Kidney (tissue), 14 donors: ENCODE data around the gene METTL24. TPM values are rescaled to one million over a fixed set of nuclear protein-coding genes. Genes with fewer than 3 reads are reported as not detected.
"Not testable (repeated sequence)": the region's sequence is repeated elsewhere in the genome, so short reads cannot be mapped to it uniquely, and the experiment has no call there.

Experiments
- DNase-seq, 5 donors: peaks; one replicate each; pipeline ENCODE4 v3.0.0-alpha.2; 2013 to 2020
- FAIRE-seq: peaks from 2 replicates; lab custom pipeline; 2012; peaks lifted over from hg19 to GRCh38; lab: Jason Lieb, UNC
- H3K27ac ChIP-seq, 2 donors: one replicate each; pipeline ENCODE4 v1.7.0; 2013; ENCODE audit warnings: low read depth in 2 of 2, low read length in 2 of 2, inconsistent platforms in 1 of 2
- H3K27me3 ChIP-seq: one replicate; pipeline ENCODE4 v1.7.1; 2013; ENCODE audit warnings: low read length, inconsistent platforms; ENCODE audit not compliant: control insufficient read depth, insufficient read depth
- H3K36me3 ChIP-seq, 3 donors: one replicate each; pipeline versions ENCODE4 v1.7.0 to v1.7.1; 2013; ENCODE audit warnings: low read length in 3 of 3, control low read depth in 1 of 3, inconsistent platforms in 1 of 3; ENCODE audit not compliant: insufficient read depth in 3 of 3, control insufficient read depth in 2 of 3
- H3K4me1 ChIP-seq, 3 donors: one replicate each; pipeline versions ENCODE4 v1.7.0 to v1.7.1; 2013; ENCODE audit warnings: low read length in 3 of 3, inconsistent platforms in 1 of 3, low read depth in 1 of 3; ENCODE audit not compliant: control insufficient read depth in 2 of 3, insufficient read depth in 2 of 3
- H3K4me3 ChIP-seq, 3 donors: one replicate each; pipeline versions ENCODE4 v1.7.0 to v1.8.1; 2013; ENCODE audit warnings: low read length in 3 of 3, control low read depth in 1 of 3, inconsistent platforms in 1 of 3
- H3K9ac ChIP-seq, 3 donors: one replicate each; pipeline versions ENCODE4 v1.7.0 to v1.7.1; 2013; ENCODE audit warnings: low read length in 3 of 3, control low read depth in 1 of 3, inconsistent platforms in 1 of 3
- H3K9me3 ChIP-seq, 3 donors: one replicate each; pipeline versions ENCODE4 v1.7.0 to v1.7.1; 2013; ENCODE audit warnings: low read length in 3 of 3, control low read depth in 1 of 3, inconsistent platforms in 1 of 3; ENCODE audit not compliant: control insufficient read depth in 2 of 3, insufficient read depth in 1 of 3
- intact Hi-C: fragments of 100-400 bp; cut with DNase I; formaldehyde crosslinking; loops from one replicate; pipeline ENCODE4 v1.11.1; 2022
- polyA plus RNA-seq: library from polyadenylated mRNA; stranded (reverse); fragments of 350-450 nt; fragmentation: Illumina TruSeq; extraction: RNeasy Lipid Tissue Mini Kit (QIAGEN cat#74804); gene quantifications from one replicate; pipeline ENCODE4 v1.2.3, GENCODE V29; 2014; ENCODE audit warnings: low read depth, low replicate concordance; ENCODE audit not compliant: insufficient read depth
- total RNA-seq: library from RNA; stranded (reverse); fragmentation: NEBNext Ultra II Directional; extraction: Animal tissue kit (Norgen Biotek cat#: 25700); gene quantifications from one replicate; pipeline ENCODE4 v1.2.1, GENCODE V29; 2021
- TF ChIP-seq, protein P1 (sequence below): IDR thresholded peaks from 3 replicates; pipeline ENCODE4 v1.5.1; 2012; ENCODE audit warnings: mild to moderate bottlenecking, moderate library complexity, borderline replicate concordance; ENCODE audit not compliant: insufficient read depth; ENCODE audit errors: extremely low read depth
- donor health status: control.
- donor health status: control.
- donor health status: control.
- donor health status: control.
- donor health status: control.
- donor health status: DM: yes; HTN: yes; CAD: no.
- donor health status: Normal renal cell carcinoma (clear cell type).

Gene METTL24
- total and polyA plus RNA-seq, 2 donors from 2014 or later = 1.4 to 3.5 TPM

DNA sequence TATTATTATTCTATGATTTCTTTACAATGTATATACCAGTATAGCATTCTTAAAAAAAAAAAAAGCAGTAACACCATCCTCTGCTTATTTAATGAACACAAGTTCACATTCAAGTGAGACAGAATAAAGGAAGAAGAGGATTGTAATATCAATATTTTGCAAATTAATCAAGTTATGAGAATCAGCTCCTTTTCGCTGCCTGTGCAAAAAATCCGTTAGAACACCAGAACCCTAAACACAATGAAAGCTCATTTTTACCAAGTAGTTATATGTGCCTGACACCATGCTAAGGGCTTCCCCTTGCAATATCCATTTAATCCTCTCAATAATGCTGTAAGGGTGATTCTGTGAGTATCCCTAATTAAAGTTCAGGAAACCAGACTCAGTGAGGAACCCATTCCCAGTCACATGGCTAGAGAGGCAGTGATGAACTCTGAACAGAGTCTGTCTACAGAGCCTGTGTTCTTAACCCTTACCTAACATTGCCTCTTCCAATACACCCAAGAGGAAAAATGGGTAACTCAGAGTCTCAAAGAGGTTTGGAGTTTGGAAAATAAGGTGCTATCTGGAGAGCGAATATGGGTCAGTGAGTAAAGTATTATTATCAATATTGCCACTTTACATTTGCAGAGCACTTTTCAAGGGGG, 111.1 kb downstream of the METTL24 start:
- no peak overlapping the region for H3K27ac ChIP-seq
- no peak for FAIRE-seq
- intact Hi-C loops = no loop called here

DNA sequence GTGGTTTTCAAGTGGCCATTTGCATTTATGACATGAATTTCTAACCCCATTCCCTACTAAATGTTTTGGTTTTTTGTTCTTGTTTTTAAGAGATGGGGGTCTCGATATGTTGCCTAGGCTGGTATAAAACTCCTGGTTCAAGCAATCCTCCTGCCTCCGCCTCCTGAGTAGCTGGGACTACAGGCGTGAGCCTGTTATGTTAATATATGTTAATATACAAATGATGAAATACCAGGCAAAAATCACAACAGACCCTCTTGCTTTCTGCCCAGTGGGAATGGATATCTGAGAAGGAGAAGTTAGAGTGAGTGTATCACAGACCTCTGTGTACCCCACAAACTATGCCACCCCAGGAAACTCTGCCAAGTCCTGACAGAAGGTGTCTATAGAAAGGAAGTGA, 111.8 kb downstream of the METTL24 start:
- TF ChIP-seq, protein P1, sequence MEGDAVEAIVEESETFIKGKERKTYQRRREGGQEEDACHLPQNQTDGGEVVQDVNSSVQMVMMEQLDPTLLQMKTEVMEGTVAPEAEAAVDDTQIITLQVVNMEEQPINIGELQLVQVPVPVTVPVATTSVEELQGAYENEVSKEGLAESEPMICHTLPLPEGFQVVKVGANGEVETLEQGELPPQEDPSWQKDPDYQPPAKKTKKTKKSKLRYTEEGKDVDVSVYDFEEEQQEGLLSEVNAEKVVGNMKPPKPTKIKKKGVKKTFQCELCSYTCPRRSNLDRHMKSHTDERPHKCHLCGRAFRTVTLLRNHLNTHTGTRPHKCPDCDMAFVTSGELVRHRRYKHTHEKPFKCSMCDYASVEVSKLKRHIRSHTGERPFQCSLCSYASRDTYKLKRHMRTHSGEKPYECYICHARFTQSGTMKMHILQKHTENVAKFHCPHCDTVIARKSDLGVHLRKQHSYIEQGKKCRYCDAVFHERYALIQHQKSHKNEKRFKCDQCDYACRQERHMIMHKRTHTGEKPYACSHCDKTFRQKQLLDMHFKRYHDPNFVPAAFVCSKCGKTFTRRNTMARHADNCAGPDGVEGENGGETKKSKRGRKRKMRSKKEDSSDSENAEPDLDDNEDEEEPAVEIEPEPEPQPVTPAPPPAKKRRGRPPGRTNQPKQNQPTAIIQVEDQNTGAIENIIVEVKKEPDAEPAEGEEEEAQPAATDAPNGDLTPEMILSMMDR = no peak
- H3K4me1 ChIP-seq = no peaks in the 10 kb centered on the region
- no peaks in the 10 kb centered on the region for H3K27me3 ChIP-seq
- H3K36me3 ChIP-seq = no peaks in the 10 kb centered on the region
- no peak for FAIRE-seq
- intact Hi-C loops = no loop called here
- no peak overlapping the region for H3K4me3 ChIP-seq
- no peak overlapping the region for H3K27ac ChIP-seq
- no peak for DNase-seq
- no peak overlapping the region for H3K9ac ChIP-seq
- no peaks in the 10 kb centered on the region for H3K9me3 ChIP-seq

More for the DNA sequence above, 111.1 kb downstream of the METTL24 start:
- Histone ChIP-seq H3K9ac (no peak overlapping the region), H3K27me3 (no peaks in the 10 kb centered on the region), H3K36me3 (no peaks in the 10 kb centered on the region), H3K9me3 (no peaks in the 10 kb centered on the region), H3K4me3 (no peak overlapping the region), H3K4me1 (no peaks in the 10 kb centered on the region)
- no peak for DNase-seq
- TF ChIP-seq, protein P1 = no peak

- H3K27me3 ChIP-seq, H3K27ac ChIP-seq, H3K4me3 ChIP-seq, H3K36me3 ChIP-seq, DNase-seq, FAIRE-seq, H3K9me3 ChIP-seq, H3K4me1 ChIP-seq, intact Hi-C loops, H3K9ac ChIP-seq: not testable (repeated sequence)
Measured at GRCh38 chr6:110244621-110245020, 113.5 kb downstream of the METTL24 start.

DNA sequence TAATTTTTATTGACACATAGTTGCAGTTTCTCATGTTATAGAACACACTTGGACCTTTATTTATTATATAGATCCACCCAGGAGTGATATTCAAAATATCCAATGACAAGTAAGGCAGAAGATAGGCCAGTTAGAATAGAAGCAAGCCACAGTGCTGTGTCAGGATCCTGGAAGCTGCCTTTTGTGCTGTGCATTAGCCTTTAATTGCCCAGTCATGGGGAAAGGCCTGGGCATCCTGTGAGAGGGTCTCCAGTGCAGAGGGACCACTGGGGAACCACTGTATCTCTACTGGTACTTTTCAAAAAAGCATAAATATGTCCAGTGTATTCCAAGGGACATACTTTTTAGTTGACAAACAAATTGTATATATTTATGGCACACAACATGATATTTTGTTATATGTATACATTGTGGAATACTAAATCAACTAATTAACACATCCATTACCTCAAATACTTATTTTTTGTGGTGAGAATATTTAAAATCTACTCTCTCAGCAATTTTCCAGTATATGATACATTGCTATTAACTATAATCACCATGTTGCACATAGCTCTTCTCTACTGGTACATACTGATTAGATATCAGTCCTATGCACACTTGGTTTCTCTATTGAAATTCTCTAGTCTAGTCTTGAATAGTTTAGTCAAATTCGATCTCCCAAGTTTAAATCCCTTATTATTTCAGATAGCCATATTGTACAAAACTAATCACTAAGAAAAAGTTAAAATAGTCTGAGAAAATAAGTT, 118.4 kb downstream of the METTL24 start:
- Histone ChIP-seq H3K9me3 (no peaks in the 10 kb centered on the region), H3K4me3 (no peak overlapping the region), H3K4me1 (no peaks in the 10 kb centered on the region), H3K27ac (no peak overlapping the region), H3K9ac (no peak overlapping the region), H3K36me3 (peaks cover 0 to 6% (median 3%) of the 10 kb centered on the region in 3 donors), H3K27me3 (no peaks in the 10 kb centered on the region)
- DNase-seq (no peak), FAIRE-seq (no peak)
- intact Hi-C loops = no loop called here
- TF ChIP-seq, protein P1 = no peak

GRCh38 chr6:110236007-110236406, 122.1 kb downstream of the METTL24 start:
- intact Hi-C loops, H3K9ac ChIP-seq, H3K36me3 ChIP-seq, H3K27ac ChIP-seq, H3K27me3 ChIP-seq, DNase-seq, H3K4me3 ChIP-seq, FAIRE-seq, H3K9me3 ChIP-seq, H3K4me1 ChIP-seq: not testable (repeated sequence)
